ENCODE results near the gene DCST2. TPM values are rescaled to one million over a fixed set of nuclear protein-coding genes. Genes with fewer than 3 reads are reported as not detected.
A peak's percentile ranks its signal among the peaks of the same experiment; 100 is the strongest.

DCST2 gene
- polyA plus RNA-seq, 1 donor from 2014 or later = 1.8 TPM

GRCh38 chr1:155072531-155073289 is 39.1 kb upstream of the DCST2 start:
- Histone ChIP-seq H3K36me3 (ENCODE audit: insufficient read depth, low read length) (no peaks in the 10 kb centered on the region), H3K79me2 (replicated peaks; ENCODE audit: insufficient read depth, low read length) (no peaks in the 10 kb centered on the region), H3K9me3 (ENCODE audit: low read length) (no peaks in the 10 kb centered on the region), H3K27ac (ENCODE audit: low read length) (peak overlapping the region; percentile 72), H3K27me3 (ENCODE audit: insufficient read depth, low read depth, low read length) (no peaks in the 10 kb centered on the region), H2AFZ (ENCODE audit: low read depth, low read length) (no peak overlapping the region), H3K9ac (ENCODE audit: low read length) (peak overlapping the region; percentile 36), H3K4me3 (ENCODE audit: low read length) (no peak overlapping the region), H3F3A (ENCODE audit: insufficient read depth, low read length, poor library complexity, severe bottlenecking) (no peaks in the 10 kb centered on the region), H3K4me2 (ENCODE audit: low read length) (no peak overlapping the region), H3K9me2 (ENCODE audit: insufficient read depth, low read length) (no peaks in the 10 kb centered on the region), H4K20me1 (ENCODE audit: insufficient read depth) (no peaks in the 10 kb centered on the region)
- TF ChIP-seq REST (IDR thresholded peaks at IDR 0.05; ENCODE audit: borderline replicate concordance) (no peak), TAF1 (IDR thresholded peaks at IDR 0.05; ENCODE audit: low read depth) (no peak), CTCF (IDR thresholded peaks at IDR 0.05; ENCODE audit: poor library complexity, severe bottlenecking) (no peak), EP300 (conservative IDR thresholded peaks at IDR 0.05; ENCODE audit: poor library complexity, severe bottlenecking) (no peak), POLR2AphosphoS5 (IDR thresholded peaks at IDR 0.05) (no peak), SMC3 (conservative IDR thresholded peaks at IDR 0.05; ENCODE audit: poor library complexity) (no peak)

- Histone ChIP-seq H3K9me2 (ENCODE audit: insufficient read depth, low read length) (no peaks in the 10 kb centered on the region), H3K36me3 (ENCODE audit: insufficient read depth, low read length) (no peaks in the 10 kb centered on the region), H3K4me2 (ENCODE audit: low read length) (peak overlapping the region; percentile 33), H3K27ac (ENCODE audit: low read length) (peak overlapping the region; percentile 72), H3K79me2 (replicated peaks; ENCODE audit: insufficient read depth, low read length) (no peaks in the 10 kb centered on the region), H2AFZ (ENCODE audit: low read depth, low read length) (no peak overlapping the region), H3K9me3 (ENCODE audit: low read length) (no peaks in the 10 kb centered on the region), H3K4me3 (ENCODE audit: low read length) (peak overlapping the region; percentile 63), H3K9ac (ENCODE audit: low read length) (peak overlapping the region; percentile 64), H3K27me3 (ENCODE audit: insufficient read depth, low read depth, low read length) (no peaks in the 10 kb centered on the region), H4K20me1 (ENCODE audit: insufficient read depth) (no peaks in the 10 kb centered on the region), H3F3A (ENCODE audit: insufficient read depth, low read length, poor library complexity, severe bottlenecking) (no peaks in the 10 kb centered on the region)
- TF ChIP-seq POLR2AphosphoS5 (IDR thresholded peaks at IDR 0.05) = peak; percentile 59
- TF ChIP-seq SMC3 (conservative IDR thresholded peaks at IDR 0.05; ENCODE audit: poor library complexity) = no peak
- no peak for TF ChIP-seq EZH2 (IDR thresholded peaks at IDR 0.05; ENCODE audit: borderline replicate concordance, insufficient read depth, low read length, poor library complexity, severe bottlenecking)
These were observed 38.1 kb upstream of the DCST2 start for GRCh38 chr1:155071701-155072100.

Measured in neural cell (in vitro differentiated cells).